NCI-H1694 treated with DMSO at 0.1 percent for 48 hours (cell line): ENCODE measurements around the gene EPX.

Experiments used
- DNase-seq: peaks from one replicate; lab custom pipeline; 2025; lab: John Stamatoyannopoulos, UW

EPX gene

DNA sequence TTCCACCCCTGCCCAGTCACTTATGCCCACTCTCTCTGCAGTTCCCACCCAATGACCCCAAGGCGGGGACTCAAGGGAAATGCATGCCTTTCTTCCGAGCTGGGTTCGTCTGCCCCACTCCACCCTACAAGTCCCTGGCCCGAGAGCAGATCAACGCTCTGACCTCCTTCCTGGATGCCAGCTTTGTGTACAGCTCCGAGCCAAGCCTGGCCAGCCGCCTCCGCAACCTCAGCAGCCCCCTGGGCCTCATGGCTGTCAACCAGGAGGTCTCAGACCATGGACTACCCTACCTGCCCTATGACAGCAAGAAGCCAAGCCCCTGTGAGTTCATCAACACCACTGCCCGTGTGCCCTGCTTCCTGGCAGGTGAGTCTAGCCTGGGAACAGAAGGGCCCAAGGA, 59.6 kb downstream of the EPX start:
- no peak for DNase-seq

DNA sequence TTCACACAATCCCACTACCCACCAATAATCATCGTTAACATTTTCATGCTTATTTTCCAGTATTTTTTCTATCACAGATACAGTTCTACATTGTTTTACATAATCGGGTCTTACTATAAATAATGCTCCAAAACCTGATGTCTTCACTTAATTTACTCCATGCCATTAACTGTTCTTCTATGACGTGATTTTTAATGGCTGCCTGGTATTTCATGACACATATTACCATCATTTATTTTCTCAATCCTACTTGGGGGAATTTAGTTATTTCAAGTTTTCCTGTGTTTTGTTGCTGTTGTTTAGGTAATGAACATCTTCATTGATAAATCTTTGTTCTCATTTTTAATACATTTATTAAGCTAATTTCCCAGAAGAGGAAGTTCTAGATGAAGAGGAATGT, 60.6 kb downstream of the EPX start:
- no peak for DNase-seq
